Mesothelial cell of epicardium (in vitro differentiated cells): Measurements from ENCODE around the gene LRRC56. TPM values are rescaled to one million over a fixed set of nuclear protein-coding genes. Genes with fewer than 3 reads are reported as not detected.

Experiments used
- DNase-seq, 2 experiments: peaks; one replicate each; pipeline ENCODE4 v3.0.0; 2021; ENCODE audit warnings: low spot score in 2 of 2; ENCODE audit not compliant: unreplicated experiment in 2 of 2
- H3K27ac Mint-ChIP-seq: 2 replicates; pipeline ENCODE4 v1.8.0; 2021; ENCODE audit warnings: mixed read lengths
- H3K27me3 Mint-ChIP-seq: 2 replicates; pipeline ENCODE4 v1.8.0; 2021; ENCODE audit warnings: low read depth, mixed read lengths
- H3K36me3 Mint-ChIP-seq: 2 replicates; pipeline ENCODE4 v1.8.0; 2021; ENCODE audit warnings: mixed read lengths
- H3K4me1 Mint-ChIP-seq: 2 replicates; pipeline ENCODE4 v1.8.0; 2021; ENCODE audit warnings: mixed read lengths
- H3K4me3 Mint-ChIP-seq: 2 replicates; pipeline ENCODE4 v1.8.0; 2021; ENCODE audit warnings: mild to moderate bottlenecking, moderate library complexity, mixed read lengths
- H3K9me3 Mint-ChIP-seq: 2 replicates; pipeline ENCODE4 v1.8.0; 2021; ENCODE audit warnings: mixed read lengths
- total RNA-seq: library from RNA; stranded (reverse); gene quantifications from 3 replicates; pipeline ENCODE4 v1.2.1, GENCODE V29; 2021
- TF ChIP-seq, protein P1 (sequence below): fragments of 200-600 bp; sonication (generic); IDR thresholded peaks from one replicate; pipeline ENCODE4 v1.5.0; 2021; ENCODE audit warnings: antibody characterized with exemption; ENCODE audit not compliant: unreplicated experiment

The LRRC56 gene
- total RNA-seq, 1 donor from 2014 or later = 3.0 TPM

DNA sequence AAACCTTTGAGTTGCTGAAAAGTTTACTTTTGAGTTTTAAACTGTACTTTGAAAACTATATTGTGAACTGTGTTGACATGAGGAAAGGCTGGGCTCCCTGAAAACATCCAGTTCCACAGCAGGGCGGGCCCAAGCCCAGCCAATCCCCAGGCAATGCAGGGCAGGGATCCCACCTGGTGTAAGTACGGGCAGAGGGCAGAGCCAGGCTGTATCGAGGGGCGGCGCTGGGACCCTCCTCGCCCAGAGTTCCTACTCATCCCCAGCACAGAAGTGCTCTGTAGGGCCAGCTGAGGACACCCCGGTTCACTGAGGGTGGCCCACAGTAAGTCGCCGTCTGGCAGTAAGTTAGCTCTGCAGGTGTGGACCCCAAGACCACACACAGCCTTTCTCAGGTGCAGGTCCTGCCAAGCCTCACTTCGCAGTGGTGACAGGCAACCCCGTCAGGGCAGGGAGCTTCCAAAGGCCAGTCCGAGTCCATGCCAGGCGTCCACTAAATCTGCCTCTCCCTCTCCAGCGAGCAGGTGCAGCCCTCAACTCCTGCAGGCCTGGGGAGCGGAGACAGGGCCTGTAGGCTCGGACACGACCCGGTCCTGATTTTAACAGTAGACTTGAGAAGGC lies 29.8 kb downstream of the LRRC56 start:
- no peak for DNase-seq
- peak overlapping the region; percentile 64 for H3K27ac Mint-ChIP-seq
- no peaks in the 10 kb centered on the region for H3K36me3 Mint-ChIP-seq
- no peaks in the 10 kb centered on the region for H3K9me3 Mint-ChIP-seq
- no peaks in the 10 kb centered on the region for H3K27me3 Mint-ChIP-seq
- H3K4me1 Mint-ChIP-seq = peaks cover 37% of the 10 kb centered on the region
- TF ChIP-seq, protein P1, sequence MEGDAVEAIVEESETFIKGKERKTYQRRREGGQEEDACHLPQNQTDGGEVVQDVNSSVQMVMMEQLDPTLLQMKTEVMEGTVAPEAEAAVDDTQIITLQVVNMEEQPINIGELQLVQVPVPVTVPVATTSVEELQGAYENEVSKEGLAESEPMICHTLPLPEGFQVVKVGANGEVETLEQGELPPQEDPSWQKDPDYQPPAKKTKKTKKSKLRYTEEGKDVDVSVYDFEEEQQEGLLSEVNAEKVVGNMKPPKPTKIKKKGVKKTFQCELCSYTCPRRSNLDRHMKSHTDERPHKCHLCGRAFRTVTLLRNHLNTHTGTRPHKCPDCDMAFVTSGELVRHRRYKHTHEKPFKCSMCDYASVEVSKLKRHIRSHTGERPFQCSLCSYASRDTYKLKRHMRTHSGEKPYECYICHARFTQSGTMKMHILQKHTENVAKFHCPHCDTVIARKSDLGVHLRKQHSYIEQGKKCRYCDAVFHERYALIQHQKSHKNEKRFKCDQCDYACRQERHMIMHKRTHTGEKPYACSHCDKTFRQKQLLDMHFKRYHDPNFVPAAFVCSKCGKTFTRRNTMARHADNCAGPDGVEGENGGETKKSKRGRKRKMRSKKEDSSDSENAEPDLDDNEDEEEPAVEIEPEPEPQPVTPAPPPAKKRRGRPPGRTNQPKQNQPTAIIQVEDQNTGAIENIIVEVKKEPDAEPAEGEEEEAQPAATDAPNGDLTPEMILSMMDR = no peak
- peak overlapping the region; percentile 82 for H3K4me3 Mint-ChIP-seq

DNA sequence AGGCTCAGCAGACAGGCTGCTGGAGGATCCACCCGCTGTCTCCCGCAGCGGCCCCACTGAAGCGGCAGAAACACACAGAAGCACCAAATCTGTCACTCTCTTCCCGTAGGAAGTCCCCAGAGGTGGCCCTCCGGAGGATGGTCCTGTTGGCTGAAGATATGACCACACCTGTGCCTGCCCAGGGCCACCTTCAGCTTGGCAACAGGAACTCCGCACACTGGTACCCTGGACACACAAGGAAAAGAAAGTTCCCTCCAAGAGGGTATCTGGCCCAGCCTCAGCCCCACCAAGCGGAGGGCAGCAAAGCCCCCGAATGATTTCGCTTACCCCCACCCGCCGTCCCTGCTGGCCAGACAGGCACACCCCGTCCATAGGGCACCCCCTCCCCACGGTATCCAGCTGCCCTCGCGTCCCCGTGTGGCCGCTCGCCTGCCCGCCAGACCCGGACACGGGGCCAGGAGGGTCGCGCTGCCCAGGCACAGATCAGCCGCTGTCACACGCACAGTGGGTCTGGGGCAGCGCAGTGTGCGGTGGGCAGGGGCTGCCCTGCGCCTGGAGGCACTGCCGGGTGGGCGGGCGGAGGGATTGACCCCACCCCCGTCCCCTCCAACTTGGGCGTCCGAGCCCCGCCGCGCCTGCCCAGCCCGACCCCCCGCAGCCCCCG lies 30.4 kb downstream of the LRRC56 start:
- no peaks in the 10 kb centered on the region for H3K9me3 Mint-ChIP-seq
- peak overlapping the region; percentile 82 for H3K4me3 Mint-ChIP-seq
- H3K27ac Mint-ChIP-seq = peak overlapping the region; percentile 64
- TF ChIP-seq, protein P1 = no peak
- H3K36me3 Mint-ChIP-seq = no peaks in the 10 kb centered on the region
- DNase-seq = no peak
- no peaks in the 10 kb centered on the region for H3K27me3 Mint-ChIP-seq
- peaks cover 37% of the 10 kb centered on the region for H3K4me1 Mint-ChIP-seq

DNA sequence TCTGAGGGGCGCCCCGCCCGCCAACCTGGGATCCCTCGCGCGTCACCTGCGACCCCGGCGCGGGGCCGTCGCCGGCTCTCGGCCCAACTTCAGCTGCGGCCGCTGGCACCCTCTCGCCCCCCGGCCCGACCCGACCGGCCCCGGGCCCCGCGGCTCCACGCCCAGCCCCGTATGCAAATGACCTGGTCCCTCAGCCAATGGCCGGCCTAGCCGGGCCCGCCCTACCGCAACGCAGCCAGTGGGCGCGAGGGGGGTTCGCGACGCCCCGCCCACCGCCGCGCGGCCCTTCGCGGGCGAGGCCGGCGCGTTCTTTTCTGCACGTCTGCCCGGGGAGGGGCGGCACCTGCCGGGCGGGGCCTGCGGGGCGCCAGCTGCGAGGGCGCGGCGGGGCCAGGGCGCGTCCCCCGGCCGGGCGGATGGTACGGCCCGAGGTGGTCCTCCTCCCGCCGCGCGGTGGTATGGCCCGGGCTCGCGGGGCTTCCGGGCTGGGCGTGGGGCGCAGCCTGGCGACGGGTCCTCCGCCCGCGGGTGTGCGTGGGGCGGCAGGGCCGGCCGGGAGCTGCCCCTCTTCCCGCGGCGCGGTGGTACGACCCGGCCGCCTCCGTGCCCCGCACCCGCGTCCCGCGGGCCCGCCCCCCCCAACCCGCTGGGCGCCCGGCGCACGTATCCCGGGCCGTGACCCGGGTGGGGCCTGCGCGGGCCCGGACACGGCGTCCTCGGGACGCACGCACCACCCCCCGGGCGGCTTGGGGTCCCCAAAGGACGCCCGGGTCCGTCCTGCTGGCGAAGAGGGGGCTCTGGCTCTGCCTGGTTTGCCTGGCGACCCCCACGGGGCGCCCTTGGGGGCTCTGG lies 31.2 kb downstream of the LRRC56 start:
- Mint-ChIP-seq H3K9me3 (no peaks in the 10 kb centered on the region), H3K4me3 (peak overlapping the region; percentile 71), H3K36me3 (no peaks in the 10 kb centered on the region), H3K27ac (peak overlapping the region; percentile 53), H3K4me1 (peaks cover 41% of the 10 kb centered on the region), H3K27me3 (no peaks in the 10 kb centered on the region)
- TF ChIP-seq, protein P1 = no peak
- DNase-seq = peak; percentile 93 to 94

DNA sequence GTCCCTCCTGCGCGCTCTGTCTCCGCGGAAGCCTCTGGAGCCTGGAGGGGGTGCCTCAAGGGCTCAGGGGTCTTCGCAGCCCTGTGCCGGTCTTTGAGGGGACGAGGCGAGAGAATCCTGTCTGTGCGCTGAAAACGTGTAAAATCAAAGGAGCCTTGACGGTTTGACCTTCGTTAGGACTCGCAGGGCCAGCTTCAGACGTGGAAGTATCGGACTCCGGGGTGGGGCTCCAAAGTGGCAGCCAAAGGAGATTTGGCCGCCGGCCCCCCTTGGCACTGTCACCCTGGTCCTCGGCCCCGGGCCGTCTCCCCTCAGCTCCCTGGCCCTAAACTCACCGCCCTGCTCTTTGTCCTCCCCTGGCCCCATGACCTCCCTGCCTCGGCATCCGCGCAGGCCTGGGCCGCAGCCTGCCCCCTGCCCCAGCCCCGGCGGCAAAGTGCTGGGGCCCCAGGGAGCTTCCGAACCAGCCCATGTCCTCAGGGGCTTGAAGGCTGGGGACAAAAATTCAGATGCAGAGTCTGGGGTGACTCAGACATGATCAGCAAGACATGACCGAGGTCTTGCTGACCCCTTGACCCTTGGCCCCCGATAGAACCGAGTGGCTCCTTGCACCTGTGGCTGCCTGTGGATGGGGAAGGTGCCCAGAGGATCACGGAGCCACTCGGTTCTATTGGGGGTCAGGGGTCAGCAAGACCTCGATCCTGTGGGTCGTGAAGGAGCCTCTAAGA lies 32.0 kb downstream of the LRRC56 start:
- Mint-ChIP-seq H3K27ac (peak overlapping the region; percentile 53), H3K36me3 (no peaks in the 10 kb centered on the region), H3K4me3 (peak overlapping the region; percentile 71), H3K27me3 (no peaks in the 10 kb centered on the region), H3K4me1 (peaks cover 39% of the 10 kb centered on the region), H3K9me3 (no peaks in the 10 kb centered on the region)
- TF ChIP-seq, protein P1 = no peak
- DNase-seq = no peak

DNA sequence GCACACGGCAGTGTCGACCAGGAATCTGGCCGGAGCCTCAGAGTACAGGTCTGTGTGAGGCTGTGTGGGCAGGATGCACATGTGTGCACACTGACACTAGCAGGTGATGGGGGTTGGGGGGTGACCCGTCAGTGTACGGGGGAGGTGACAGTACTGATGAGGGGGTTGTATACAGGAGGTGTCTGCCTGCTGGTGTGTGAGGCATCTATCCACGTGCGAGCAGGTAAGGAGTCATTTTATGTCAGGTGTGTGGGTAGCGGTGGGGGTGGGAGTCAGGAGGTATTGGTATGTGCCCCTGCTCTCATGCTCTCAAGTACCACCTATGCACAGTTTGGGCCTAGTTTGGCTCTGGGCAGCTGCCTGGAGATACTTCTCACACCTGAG lies 34.5 kb downstream of the LRRC56 start:
- Mint-ChIP-seq H3K36me3 (no peaks in the 10 kb centered on the region), H3K27me3 (peaks cover 4% of the 10 kb centered on the region), H3K27ac (no peak overlapping the region), H3K4me3 (no peak overlapping the region), H3K4me1 (peaks cover 38% of the 10 kb centered on the region), H3K9me3 (no peaks in the 10 kb centered on the region)
- TF ChIP-seq, protein P1 = no peak
- no peak for DNase-seq
